ENCODE results near the gene SMLR1. TPM values are rescaled to one million over a fixed set of nuclear protein-coding genes. Genes with fewer than 3 reads are reported as not detected.

The SMLR1 gene
- total and polyA plus RNA-seq, 10 of the 15 experiments (the other 5 are each of a cell fraction or from before 2014, with no cell fraction given), result 0.10 TPM; not detected in 9

DNA sequence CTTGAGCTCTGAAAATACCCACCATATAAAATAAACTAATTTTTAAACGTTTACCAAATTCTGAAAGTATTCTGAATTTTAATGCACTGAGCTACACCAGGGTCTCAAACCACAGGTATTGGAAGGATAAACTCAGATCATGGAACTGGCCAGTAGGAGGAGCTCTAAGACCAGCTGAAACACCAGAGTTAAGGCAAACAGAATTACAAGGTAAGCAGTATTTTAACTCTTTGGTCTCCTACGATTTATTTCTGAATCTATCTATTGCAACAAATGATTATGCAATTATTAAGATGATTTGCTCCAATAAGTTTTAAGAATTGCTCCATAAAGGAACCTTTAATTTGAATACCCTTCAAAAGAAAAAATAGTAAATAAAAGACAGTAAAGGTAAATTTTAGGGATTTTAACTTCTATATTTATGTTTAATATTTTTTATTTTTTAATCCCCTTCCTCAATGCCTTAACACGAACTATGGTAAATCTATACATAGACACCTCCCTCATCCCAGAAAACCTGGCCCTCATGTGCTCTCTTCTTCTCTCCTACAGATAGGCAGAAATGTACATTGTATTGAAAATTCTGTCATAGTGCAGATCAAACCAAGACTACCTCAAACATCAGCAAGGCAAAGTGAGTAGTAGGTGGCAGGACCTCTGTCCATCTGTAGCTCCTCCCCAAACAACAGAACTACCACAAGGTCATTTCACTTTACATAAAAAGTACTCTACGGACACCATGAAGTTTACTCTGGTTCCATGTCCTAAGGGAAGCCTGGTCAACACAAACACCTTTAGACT lies 58.4 kb downstream of the SMLR1 start (continued):
- TF ChIP-seq, protein P1, sequence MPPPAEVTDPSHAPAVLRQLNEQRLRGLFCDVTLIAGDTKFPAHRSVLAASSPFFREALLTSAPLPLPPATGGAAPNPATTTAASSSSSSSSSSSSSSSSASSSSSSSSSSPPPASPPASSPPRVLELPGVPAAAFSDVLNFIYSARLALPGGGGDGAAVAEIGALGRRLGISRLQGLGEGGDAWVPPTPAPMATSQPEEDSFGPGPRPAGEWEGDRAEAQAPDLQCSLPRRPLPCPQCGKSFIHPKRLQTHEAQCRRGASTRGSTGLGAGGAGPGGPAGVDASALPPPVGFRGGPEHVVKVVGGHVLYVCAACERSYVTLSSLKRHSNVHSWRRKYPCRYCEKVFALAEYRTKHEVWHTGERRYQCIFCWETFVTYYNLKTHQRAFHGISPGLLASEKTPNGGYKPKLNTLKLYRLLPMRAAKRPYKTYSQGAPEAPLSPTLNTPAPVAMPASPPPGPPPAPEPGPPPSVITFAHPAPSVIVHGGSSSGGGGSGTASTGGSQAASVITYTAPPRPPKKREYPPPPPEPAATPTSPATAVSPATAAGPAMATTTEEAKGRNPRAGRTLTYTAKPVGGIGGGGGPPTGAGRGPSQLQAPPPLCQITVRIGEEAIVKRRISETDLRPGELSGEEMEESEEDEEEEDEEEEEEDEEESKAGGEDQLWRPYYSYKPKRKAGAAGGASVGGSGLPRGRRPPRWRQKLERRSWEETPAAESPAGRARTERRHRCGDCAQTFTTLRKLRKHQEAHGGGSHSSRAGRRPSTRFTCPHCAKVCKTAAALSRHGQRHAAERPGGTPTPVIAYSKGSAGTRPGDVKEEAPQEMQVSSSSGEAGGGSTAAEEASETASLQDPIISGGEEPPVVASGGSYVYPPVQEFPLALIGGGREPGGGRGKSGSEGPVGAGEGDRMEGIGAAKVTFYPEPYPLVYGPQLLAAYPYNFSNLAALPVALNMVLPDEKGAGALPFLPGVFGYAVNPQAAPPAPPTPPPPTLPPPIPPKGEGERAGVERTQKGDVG (CRISPR knock-in tag; IDR thresholded peaks at IDR 0.05), result no peak
- TF ChIP-seq ZNF622 (IDR thresholded peaks at IDR 0.05), result no peak
- TF ChIP-seq EP300 (IDR thresholded peaks at IDR 0.05; ENCODE audit: borderline replicate concordance in 1 of 2, control insufficient read depth in 1 of 2, low read depth in 2 of 2, low read length in 2 of 2), result no peak
- no peak for TF ChIP-seq ZNF24 (IDR thresholded peaks at IDR 0.05)
- TF ChIP-seq CBFB (IDR thresholded peaks at IDR 0.05; ENCODE audit: low read depth), result no peak
- TF ChIP-seq CREM (IDR thresholded peaks at IDR 0.05; ENCODE audit: low read depth), result no peak
- TF ChIP-seq, protein P2, sequence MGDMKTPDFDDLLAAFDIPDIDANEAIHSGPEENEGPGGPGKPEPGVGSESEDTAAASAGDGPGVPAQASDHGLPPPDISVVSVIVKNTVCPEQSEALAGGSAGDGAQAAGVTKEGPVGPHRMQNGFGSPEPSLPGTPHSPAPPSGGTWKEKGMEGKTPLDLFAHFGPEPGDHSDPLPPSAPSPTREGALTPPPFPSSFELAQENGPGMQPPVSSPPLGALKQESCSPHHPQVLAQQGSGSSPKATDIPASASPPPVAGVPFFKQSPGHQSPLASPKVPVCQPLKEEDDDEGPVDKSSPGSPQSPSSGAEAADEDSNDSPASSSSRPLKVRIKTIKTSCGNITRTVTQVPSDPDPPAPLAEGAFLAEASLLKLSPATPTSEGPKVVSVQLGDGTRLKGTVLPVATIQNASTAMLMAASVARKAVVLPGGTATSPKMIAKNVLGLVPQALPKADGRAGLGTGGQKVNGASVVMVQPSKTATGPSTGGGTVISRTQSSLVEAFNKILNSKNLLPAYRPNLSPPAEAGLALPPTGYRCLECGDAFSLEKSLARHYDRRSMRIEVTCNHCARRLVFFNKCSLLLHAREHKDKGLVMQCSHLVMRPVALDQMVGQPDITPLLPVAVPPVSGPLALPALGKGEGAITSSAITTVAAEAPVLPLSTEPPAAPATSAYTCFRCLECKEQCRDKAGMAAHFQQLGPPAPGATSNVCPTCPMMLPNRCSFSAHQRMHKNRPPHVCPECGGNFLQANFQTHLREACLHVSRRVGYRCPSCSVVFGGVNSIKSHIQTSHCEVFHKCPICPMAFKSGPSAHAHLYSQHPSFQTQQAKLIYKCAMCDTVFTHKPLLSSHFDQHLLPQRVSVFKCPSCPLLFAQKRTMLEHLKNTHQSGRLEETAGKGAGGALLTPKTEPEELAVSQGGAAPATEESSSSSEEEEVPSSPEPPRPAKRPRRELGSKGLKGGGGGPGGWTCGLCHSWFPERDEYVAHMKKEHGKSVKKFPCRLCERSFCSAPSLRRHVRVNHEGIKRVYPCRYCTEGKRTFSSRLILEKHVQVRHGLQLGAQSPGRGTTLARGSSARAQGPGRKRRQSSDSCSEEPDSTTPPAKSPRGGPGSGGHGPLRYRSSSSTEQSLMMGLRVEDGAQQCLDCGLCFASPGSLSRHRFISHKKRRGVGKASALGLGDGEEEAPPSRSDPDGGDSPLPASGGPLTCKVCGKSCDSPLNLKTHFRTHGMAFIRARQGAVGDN (IDR thresholded peaks at IDR 0.05), result no peak
- TF ChIP-seq BRCA1 (IDR thresholded peaks at IDR 0.05; ENCODE audit: low read depth, low read length), result no peak
- peak; percentile 98 for TF ChIP-seq SMC3 (IDR thresholded peaks at IDR 0.05; ENCODE audit: borderline replicate concordance, low read length)
- TF ChIP-seq, protein P3, sequence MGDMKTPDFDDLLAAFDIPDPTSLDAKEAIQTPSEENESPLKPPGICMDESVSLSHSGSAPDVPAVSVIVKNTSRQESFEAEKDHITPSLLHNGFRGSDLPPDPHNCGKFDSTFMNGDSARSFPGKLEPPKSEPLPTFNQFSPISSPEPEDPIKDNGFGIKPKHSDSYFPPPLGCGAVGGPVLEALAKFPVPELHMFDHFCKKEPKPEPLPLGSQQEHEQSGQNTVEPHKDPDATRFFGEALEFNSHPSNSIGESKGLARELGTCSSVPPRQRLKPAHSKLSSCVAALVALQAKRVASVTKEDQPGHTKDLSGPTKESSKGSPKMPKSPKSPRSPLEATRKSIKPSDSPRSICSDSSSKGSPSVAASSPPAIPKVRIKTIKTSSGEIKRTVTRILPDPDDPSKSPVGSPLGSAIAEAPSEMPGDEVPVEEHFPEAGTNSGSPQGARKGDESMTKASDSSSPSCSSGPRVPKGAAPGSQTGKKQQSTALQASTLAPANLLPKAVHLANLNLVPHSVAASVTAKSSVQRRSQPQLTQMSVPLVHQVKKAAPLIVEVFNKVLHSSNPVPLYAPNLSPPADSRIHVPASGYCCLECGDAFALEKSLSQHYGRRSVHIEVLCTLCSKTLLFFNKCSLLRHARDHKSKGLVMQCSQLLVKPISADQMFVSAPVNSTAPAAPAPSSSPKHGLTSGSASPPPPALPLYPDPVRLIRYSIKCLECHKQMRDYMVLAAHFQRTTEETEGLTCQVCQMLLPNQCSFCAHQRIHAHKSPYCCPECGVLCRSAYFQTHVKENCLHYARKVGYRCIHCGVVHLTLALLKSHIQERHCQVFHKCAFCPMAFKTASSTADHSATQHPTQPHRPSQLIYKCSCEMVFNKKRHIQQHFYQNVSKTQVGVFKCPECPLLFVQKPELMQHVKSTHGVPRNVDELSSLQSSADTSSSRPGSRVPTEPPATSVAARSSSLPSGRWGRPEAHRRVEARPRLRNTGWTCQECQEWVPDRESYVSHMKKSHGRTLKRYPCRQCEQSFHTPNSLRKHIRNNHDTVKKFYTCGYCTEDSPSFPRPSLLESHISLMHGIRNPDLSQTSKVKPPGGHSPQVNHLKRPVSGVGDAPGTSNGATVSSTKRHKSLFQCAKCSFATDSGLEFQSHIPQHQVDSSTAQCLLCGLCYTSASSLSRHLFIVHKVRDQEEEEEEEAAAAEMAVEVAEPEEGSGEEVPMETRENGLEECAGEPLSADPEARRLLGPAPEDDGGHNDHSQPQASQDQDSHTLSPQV (IDR thresholded peaks at IDR 0.05), result 0 out of 2 replicates have a peak, but pooled peaks have one; percentile 48
- TF ChIP-seq, protein P4, sequence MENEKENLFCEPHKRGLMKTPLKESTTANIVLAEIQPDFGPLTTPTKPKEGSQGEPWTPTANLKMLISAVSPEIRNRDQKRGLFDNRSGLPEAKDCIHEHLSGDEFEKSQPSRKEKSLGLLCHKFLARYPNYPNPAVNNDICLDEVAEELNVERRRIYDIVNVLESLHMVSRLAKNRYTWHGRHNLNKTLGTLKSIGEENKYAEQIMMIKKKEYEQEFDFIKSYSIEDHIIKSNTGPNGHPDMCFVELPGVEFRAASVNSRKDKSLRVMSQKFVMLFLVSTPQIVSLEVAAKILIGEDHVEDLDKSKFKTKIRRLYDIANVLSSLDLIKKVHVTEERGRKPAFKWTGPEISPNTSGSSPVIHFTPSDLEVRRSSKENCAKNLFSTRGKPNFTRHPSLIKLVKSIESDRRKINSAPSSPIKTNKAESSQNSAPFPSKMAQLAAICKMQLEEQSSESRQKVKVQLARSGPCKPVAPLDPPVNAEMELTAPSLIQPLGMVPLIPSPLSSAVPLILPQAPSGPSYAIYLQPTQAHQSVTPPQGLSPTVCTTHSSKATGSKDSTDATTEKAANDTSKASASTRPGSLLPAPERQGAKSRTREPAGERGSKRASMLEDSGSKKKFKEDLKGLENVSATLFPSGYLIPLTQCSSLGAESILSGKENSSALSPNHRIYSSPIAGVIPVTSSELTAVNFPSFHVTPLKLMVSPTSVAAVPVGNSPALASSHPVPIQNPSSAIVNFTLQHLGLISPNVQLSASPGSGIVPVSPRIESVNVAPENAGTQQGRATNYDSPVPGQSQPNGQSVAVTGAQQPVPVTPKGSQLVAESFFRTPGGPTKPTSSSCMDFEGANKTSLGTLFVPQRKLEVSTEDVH (IDR thresholded peaks at IDR 0.05; ENCODE audit: low read depth, partially characterized antibody), result no peak
- peak; percentile 99 for TF ChIP-seq RAD21 (IDR thresholded peaks at IDR 0.05; ENCODE audit: insufficient read depth, low read depth, low read length)
- TF ChIP-seq ZZZ3 (IDR thresholded peaks at IDR 0.05; ENCODE audit: control insufficient read depth, insufficient read length, low read depth), result no peak
- peak; percentile 58 for TF ChIP-seq RUNX3 (IDR thresholded peaks at IDR 0.05; ENCODE audit: low read length)
- no peak for TF ChIP-seq CBX5 (IDR thresholded peaks at IDR 0.05; ENCODE audit: low read depth)

All from GM12878 (cell line).